ENCODE data around the gene MIXL1. TPM values are rescaled to one million over a fixed set of nuclear protein-coding genes. Genes with fewer than 3 reads are reported as not detected.
A peak's percentile ranks its signal among the peaks of the same experiment; 100 is the strongest.

Gene MIXL1
- total and polyA plus RNA-seq, 2 of the 13 experiments (the other 11 are each of a cell fraction or from before 2014, with no cell fraction given), result 7.6 to 18.5 TPM

DNA sequence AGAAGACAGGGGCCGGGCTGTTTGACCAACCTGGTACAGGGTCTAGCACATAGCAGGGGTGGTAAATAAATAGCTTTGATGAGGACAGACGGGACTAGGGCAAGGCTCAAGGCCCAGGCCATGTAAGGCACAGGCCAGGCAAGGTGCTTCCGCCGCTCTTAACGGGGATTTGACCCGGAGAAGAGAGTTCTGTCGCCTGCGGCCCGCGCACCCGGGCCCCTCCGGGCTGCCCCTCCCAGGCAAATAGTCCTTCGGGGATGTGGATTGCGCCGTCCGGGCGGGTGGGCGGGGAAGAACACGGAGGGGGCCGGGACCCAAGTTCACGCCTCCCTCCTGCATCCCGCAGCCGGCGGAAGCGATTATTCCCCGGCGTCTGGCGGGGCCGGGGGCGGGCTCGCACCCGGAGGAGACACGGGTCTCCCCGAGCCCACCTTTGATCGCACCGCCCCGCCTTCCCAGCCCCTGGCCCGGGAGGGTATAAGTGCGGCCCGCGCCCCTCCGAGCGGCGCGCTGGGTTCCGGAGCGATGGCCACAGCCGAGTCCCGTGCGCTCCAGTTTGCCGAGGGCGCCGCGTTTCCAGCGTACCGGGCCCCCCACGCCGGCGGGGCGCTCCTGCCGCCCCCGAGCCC is at the start of gene MIXL1 (continued):
- TF ChIP-seq, protein P1, sequence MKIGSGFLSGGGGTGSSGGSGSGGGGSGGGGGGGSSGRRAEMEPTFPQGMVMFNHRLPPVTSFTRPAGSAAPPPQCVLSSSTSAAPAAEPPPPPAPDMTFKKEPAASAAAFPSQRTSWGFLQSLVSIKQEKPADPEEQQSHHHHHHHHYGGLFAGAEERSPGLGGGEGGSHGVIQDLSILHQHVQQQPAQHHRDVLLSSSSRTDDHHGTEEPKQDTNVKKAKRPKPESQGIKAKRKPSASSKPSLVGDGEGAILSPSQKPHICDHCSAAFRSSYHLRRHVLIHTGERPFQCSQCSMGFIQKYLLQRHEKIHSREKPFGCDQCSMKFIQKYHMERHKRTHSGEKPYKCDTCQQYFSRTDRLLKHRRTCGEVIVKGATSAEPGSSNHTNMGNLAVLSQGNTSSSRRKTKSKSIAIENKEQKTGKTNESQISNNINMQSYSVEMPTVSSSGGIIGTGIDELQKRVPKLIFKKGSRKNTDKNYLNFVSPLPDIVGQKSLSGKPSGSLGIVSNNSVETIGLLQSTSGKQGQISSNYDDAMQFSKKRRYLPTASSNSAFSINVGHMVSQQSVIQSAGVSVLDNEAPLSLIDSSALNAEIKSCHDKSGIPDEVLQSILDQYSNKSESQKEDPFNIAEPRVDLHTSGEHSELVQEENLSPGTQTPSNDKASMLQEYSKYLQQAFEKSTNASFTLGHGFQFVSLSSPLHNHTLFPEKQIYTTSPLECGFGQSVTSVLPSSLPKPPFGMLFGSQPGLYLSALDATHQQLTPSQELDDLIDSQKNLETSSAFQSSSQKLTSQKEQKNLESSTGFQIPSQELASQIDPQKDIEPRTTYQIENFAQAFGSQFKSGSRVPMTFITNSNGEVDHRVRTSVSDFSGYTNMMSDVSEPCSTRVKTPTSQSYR (CRISPR knock-in tag; IDR thresholded peaks at IDR 0.05; ENCODE audit: borderline replicate concordance), result no peak
- TF ChIP-seq ZNF780A (CRISPR knock-in tag; IDR thresholded peaks at IDR 0.05) (no peak), ZKSCAN1 (IDR thresholded peaks at IDR 0.05; ENCODE audit: low read length) (no peak), ZNF562 (CRISPR knock-in tag; IDR thresholded peaks at IDR 0.05; ENCODE audit: borderline replicate concordance) (no peak), ZNF670 (CRISPR knock-in tag; IDR thresholded peaks at IDR 0.05; ENCODE audit: borderline replicate concordance) (no peak), ZNF660 (CRISPR knock-in tag; IDR thresholded peaks at IDR 0.05; ENCODE audit: borderline replicate concordance, low read depth) (no peak), CCDC6 (CRISPR knock-in tag; IDR thresholded peaks at IDR 0.05) (peak; percentile 69; the same call in 1 of the 2 replicates), ZNF496 (CRISPR knock-in tag; IDR thresholded peaks at IDR 0.05; ENCODE audit: insufficient replicate concordance) (no peak), HIVEP1 (CRISPR knock-in tag; IDR thresholded peaks at IDR 0.05) (peak; percentile 81), HMG20B (CRISPR knock-in tag; conservative IDR thresholded peaks at IDR 0.05) (no peak), PCBP2 (optimal IDR thresholded peaks at IDR 0.05; ENCODE audit: low read depth, low read length, poor library complexity, severe bottlenecking) (no peak), HNF4A (CRISPR knock-in tag; IDR thresholded peaks at IDR 0.05) (peak; percentile 83), MATR3 (CRISPR knock-in tag; IDR thresholded peaks at IDR 0.05) (no peak), MBNL3 (CRISPR knock-in tag; conservative IDR thresholded peaks at IDR 0.05) (no peak), MEIS1 (CRISPR knock-in tag; IDR thresholded peaks at IDR 0.05; ENCODE audit: borderline replicate concordance) (peak; percentile 44; the same call in 1 of the 2 replicates), ZNF775 (CRISPR knock-in tag; IDR thresholded peaks at IDR 0.05; ENCODE audit: borderline replicate concordance) (no peak), NFKB2 (CRISPR knock-in tag; IDR thresholded peaks at IDR 0.05; ENCODE audit: borderline replicate concordance) (peak; percentile 33; the same call in 1 of the 2 replicates), PAX8 (CRISPR knock-in tag; IDR thresholded peaks at IDR 0.05; ENCODE audit: borderline replicate concordance) (no peak), KDM4B (CRISPR knock-in tag; IDR thresholded peaks at IDR 0.05) (no peak), SRSF1 (optimal IDR thresholded peaks at IDR 0.05; ENCODE audit: low read depth, low read length) (no peak)
- TF ChIP-seq, protein P2, sequence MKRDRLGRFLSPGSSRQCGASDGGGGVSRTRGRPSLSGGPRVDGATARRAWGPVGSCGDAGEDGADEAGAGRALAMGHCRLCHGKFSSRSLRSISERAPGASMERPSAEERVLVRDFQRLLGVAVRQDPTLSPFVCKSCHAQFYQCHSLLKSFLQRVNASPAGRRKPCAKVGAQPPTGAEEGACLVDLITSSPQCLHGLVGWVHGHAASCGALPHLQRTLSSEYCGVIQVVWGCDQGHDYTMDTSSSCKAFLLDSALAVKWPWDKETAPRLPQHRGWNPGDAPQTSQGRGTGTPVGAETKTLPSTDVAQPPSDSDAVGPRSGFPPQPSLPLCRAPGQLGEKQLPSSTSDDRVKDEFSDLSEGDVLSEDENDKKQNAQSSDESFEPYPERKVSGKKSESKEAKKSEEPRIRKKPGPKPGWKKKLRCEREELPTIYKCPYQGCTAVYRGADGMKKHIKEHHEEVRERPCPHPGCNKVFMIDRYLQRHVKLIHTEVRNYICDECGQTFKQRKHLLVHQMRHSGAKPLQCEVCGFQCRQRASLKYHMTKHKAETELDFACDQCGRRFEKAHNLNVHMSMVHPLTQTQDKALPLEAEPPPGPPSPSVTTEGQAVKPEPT (CRISPR knock-in tag; IDR thresholded peaks at IDR 0.05; ENCODE audit: low read depth), result no peak
- TF ChIP-seq, protein P3, sequence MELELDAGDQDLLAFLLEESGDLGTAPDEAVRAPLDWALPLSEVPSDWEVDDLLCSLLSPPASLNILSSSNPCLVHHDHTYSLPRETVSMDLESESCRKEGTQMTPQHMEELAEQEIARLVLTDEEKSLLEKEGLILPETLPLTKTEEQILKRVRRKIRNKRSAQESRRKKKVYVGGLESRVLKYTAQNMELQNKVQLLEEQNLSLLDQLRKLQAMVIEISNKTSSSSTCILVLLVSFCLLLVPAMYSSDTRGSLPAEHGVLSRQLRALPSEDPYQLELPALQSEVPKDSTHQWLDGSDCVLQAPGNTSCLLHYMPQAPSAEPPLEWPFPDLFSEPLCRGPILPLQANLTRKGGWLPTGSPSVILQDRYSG (CRISPR knock-in tag; IDR thresholded peaks at IDR 0.05), result no peak
- TF ChIP-seq, protein P4, sequence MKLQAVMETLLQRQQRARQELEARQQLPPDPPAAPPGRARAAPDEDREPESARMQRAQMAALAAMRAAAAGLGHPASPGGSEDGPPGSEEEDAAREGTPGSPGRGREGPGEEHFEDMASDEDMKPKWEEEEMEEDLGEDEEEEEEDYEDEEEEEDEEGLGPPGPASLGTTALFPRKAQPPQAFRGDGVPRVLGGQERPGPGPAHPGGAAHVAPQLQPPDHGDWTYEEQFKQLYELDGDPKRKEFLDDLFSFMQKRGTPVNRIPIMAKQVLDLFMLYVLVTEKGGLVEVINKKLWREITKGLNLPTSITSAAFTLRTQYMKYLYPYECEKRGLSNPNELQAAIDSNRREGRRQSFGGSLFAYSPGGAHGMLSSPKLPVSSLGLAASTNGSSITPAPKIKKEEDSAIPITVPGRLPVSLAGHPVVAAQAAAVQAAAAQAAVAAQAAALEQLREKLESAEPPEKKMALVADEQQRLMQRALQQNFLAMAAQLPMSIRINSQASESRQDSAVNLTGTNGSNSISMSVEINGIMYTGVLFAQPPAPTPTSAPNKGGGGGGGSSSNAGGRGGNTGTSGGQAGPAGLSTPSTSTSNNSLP (IDR thresholded peaks at IDR 0.05; ENCODE audit: low read depth, low read length), result no peak
